Caco-2 (cell line): Measurements from ENCODE around the gene KRT5. TPM values are rescaled to one million over a fixed set of nuclear protein-coding genes. Genes with fewer than 3 reads are reported as not detected.
"Not testable (repeated sequence)": the region's sequence is repeated elsewhere in the genome, so short reads cannot be mapped to it uniquely, and the experiment has no call there.

Experiments used
- BruUV-seq: library from RNA; stranded (reverse); fragments of 400-500 nt; replicated peaks from 2 replicates; lab custom pipeline; 2021; lab: Mats Ljungman, UMichigan
- CTCF ChIA-PET: fragments of 300-600 bp; sonication (Branson Sonifier 250); formaldehyde crosslinking; loops from one replicate; lab custom pipeline; 2022; ENCODE audit warnings: antibody characterized with exemption; lab: Charles Lee
- POLR2A ChIA-PET: fragments of 300-600 bp; sonication (Branson Sonifier 250); formaldehyde crosslinking; loops from one replicate; lab custom pipeline; 2022; ENCODE audit warnings: antibody characterized with exemption; lab: Charles Lee
- DNase-seq, 2 experiments: peaks; one replicate each; pipeline versions ENCODE4 v3.0.0 to v3.0.0-alpha.2; 2020 to 2022
- H3K27me3 ChIP-seq: replicated peaks from 2 replicates; pipeline ENCODE4 v1.6.0; 2011; ENCODE audit warnings: low read length; ENCODE audit not compliant: control insufficient read depth, insufficient read depth
- H3K36me3 ChIP-seq: 2 replicates; pipeline ENCODE4 v1.5.1; 2011; ENCODE audit warnings: low read length; ENCODE audit not compliant: control insufficient read depth, insufficient read depth
- H3K4me1 ChIP-seq: fragments of 250-450 bp; sonication (Bioruptor Pico); 2 replicates; pipeline ENCODE4 v1.5.1; 2020; ENCODE audit warnings: mild to moderate bottlenecking
- H3K4me3 ChIP-seq: 2 replicates; pipeline ENCODE4 v1.5.1; 2011; ENCODE audit warnings: low read depth, mild to moderate bottlenecking, control low read depth, low read length
- H3K9me3 ChIP-seq: fragments of 250-450 bp; sonication (Bioruptor Pico); 2 replicates; pipeline ENCODE4 v1.5.1; 2020; ENCODE audit warnings: mild to moderate bottlenecking, moderate library complexity
- H3K27ac Mint-ChIP-seq: one replicate; pipeline ENCODE4 v1.8.0; 2022; ENCODE audit warnings: mixed read lengths; ENCODE audit not compliant: unreplicated experiment
- H3K27me3 Mint-ChIP-seq: one replicate; pipeline ENCODE4 v1.8.0; 2022; ENCODE audit warnings: mixed read lengths; ENCODE audit not compliant: insufficient read depth, unreplicated experiment
- H3K36me3 Mint-ChIP-seq: one replicate; pipeline ENCODE4 v1.8.0; 2022; ENCODE audit warnings: mild to moderate bottlenecking, mixed read lengths; ENCODE audit not compliant: insufficient read depth, unreplicated experiment
- H3K4me1 Mint-ChIP-seq: one replicate; pipeline ENCODE4 v1.8.0; 2022; ENCODE audit warnings: low read depth, mixed read lengths; ENCODE audit not compliant: unreplicated experiment
- H3K4me3 Mint-ChIP-seq: one replicate; pipeline ENCODE4 v1.8.0; 2022; ENCODE audit warnings: mild to moderate bottlenecking, moderate library complexity, mixed read lengths; ENCODE audit not compliant: unreplicated experiment
- H3K9me3 Mint-ChIP-seq: one replicate; pipeline ENCODE4 v1.8.0; 2022; ENCODE audit warnings: mixed read lengths; ENCODE audit not compliant: unreplicated experiment
- intact Hi-C: fragments of 100-400 bp; cut with micrococcal nuclease; formaldehyde crosslinking; loops from one replicate; pipeline ENCODE4 v1.10.0; 2022; ENCODE audit not compliant: unreplicated experiment
- total RNA-seq: library from RNA; stranded (reverse); gene quantifications from 2 replicates; pipeline ENCODE4 v1.2.3, GENCODE V29; 2022
- TF ChIP-seq, protein P1 (sequence below), 2 experiments: fragments of 200-600 bp in 1 of 2; IDR thresholded peaks; 1 replicate in 1 of 2; 2 replicates in 1 of 2; pipeline versions ENCODE4 v1.5.1 to v1.8.0; 2011 to 2022; ENCODE audit warnings: antibody characterized with exemption in 1 of 2, control low read depth in 1 of 2, inconsistent platforms in 1 of 2, low read depth in 1 of 2, low read length in 1 of 2, mild to moderate bottlenecking in 1 of 2, moderate library complexity in 1 of 2; ENCODE audit not compliant: insufficient read depth in 1 of 2, severe bottlenecking in 1 of 2, unreplicated experiment in 1 of 2

Gene KRT5
- total RNA-seq, 1 experiment from 2014 or later: 0.50 TPM

GRCh38 chr12:52501490-52501889 is 18.7 kb downstream of the KRT5 start:
- TF ChIP-seq, protein P1, sequence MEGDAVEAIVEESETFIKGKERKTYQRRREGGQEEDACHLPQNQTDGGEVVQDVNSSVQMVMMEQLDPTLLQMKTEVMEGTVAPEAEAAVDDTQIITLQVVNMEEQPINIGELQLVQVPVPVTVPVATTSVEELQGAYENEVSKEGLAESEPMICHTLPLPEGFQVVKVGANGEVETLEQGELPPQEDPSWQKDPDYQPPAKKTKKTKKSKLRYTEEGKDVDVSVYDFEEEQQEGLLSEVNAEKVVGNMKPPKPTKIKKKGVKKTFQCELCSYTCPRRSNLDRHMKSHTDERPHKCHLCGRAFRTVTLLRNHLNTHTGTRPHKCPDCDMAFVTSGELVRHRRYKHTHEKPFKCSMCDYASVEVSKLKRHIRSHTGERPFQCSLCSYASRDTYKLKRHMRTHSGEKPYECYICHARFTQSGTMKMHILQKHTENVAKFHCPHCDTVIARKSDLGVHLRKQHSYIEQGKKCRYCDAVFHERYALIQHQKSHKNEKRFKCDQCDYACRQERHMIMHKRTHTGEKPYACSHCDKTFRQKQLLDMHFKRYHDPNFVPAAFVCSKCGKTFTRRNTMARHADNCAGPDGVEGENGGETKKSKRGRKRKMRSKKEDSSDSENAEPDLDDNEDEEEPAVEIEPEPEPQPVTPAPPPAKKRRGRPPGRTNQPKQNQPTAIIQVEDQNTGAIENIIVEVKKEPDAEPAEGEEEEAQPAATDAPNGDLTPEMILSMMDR (IDR thresholded peaks at IDR 0.05; ENCODE audit: insufficient read depth in 1 of 2, low read depth in 1 of 2, low read length in 1 of 2, severe bottlenecking in 1 of 2, unreplicated experiment in 1 of 2): no peak
- H3K9me3 Mint-ChIP-seq: peaks cover 6% of the 10 kb centered on the region
- intact Hi-C loops: no loop called here
- Histone ChIP-seq H3K9me3 (no peaks in the 10 kb centered on the region), H3K4me1 (peaks cover 9% of the 10 kb centered on the region), H3K27me3 (no peaks in the 10 kb centered on the region), H3K4me3 (no peak overlapping the region), H3K36me3 (no peaks in the 10 kb centered on the region)
- no peaks in the 10 kb centered on the region for H3K36me3 Mint-ChIP-seq
- BruUV-seq: no TSS peak
- no peak for DNase-seq
- POLR2A ChIA-PET: no interaction called here
- H3K27ac Mint-ChIP-seq: no peak overlapping the region
- peaks cover 2% of the 10 kb centered on the region for H3K4me1 Mint-ChIP-seq
- CTCF ChIA-PET: no interaction called here
- no peak overlapping the region for H3K4me3 Mint-ChIP-seq
- H3K27me3 Mint-ChIP-seq: peaks cover 7% of the 10 kb centered on the region

DNA sequence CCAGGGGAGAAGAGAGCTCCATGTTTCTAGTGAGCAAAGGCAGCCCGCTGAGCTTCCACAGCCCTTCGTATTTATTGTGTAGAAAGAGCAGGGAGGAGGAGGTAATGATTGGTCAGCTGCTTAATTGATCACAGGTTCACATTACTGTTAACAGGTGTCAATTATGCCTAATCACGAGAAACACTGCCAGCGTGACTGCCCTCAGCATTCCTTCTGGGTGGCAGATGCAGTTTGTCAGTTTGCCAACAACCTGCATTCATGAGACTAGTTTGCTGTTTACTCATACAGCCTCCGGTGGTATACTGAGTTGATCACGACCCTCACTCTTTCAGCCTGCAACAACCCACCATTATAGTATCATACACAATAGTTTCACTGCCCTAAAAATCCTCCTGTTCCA is 19.6 kb downstream of the KRT5 start:
- H3K27me3 Mint-ChIP-seq, H3K27ac Mint-ChIP-seq, BruUV-seq, H3K4me1 Mint-ChIP-seq, H3K9me3 Mint-ChIP-seq, H3K36me3 ChIP-seq, intact Hi-C loops, H3K4me3 Mint-ChIP-seq, DNase-seq, H3K36me3 Mint-ChIP-seq, H3K4me3 ChIP-seq, H3K9me3 ChIP-seq, H3K27me3 ChIP-seq, CTCF ChIA-PET: not testable (repeated sequence)
- H3K4me1 ChIP-seq: peaks cover 13% of the 10 kb centered on the region
- POLR2A ChIA-PET: interaction anchor here (0.5 kb wide), 1 partner anchor 18 kb away, joined by 3 read pairs; no protein-coding TSS in a partner anchor

DNA sequence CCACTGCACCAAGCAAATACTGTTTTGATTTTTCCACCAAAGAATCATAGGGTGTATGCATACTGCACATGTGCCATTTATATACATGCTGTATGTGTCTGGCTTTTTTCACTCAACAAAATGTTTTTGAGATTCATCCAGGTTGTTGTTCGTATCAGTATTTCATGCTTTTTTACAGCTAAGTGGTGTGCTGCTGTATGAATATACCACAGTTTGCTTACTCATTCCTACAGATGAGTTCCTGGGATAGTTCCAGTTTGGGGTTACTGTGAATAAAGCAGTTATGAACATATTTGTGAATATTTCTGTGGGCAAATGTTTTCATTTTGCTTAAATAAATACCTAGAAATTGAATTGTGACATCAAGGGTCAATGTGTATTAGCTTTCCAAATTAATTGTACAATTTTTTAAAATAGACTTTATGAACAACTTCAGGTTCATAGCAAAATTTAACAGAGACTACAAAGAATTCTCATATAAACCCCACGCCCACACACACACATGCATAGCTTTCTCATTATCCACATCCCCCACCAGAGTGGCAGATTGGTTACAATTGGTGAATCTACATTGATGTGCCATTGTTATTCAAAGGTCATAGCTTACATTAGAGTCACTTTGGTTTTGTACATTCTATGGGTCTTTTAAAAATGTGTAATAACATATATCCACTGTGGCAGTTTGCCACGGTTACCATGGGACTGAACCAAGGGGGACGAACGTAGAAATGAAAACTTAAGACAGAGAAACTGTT is 20.2 kb downstream of the KRT5 start:
- no TSS peak for BruUV-seq
- H3K4me1 Mint-ChIP-seq: peaks cover 7% of the 10 kb centered on the region
- H3K9me3 Mint-ChIP-seq: peaks cover 6% of the 10 kb centered on the region
- H3K36me3 Mint-ChIP-seq: no peaks in the 10 kb centered on the region
- Histone ChIP-seq H3K36me3 (no peaks in the 10 kb centered on the region), H3K4me1 (peaks cover 13% of the 10 kb centered on the region), H3K27me3 (no peaks in the 10 kb centered on the region), H3K4me3 (no peak overlapping the region), H3K9me3 (no peaks in the 10 kb centered on the region)
- H3K4me3 Mint-ChIP-seq: no peak overlapping the region
- ChIA-PET POLR2A (no interaction called here), CTCF (no interaction called here)
- no peak for DNase-seq
- TF ChIP-seq, protein P1 (IDR thresholded peaks at IDR 0.05; ENCODE audit: insufficient read depth in 1 of 2, low read depth in 1 of 2, low read length in 1 of 2, severe bottlenecking in 1 of 2, unreplicated experiment in 1 of 2): no peak
- no peaks in the 10 kb centered on the region for H3K27me3 Mint-ChIP-seq
- no peak overlapping the region for H3K27ac Mint-ChIP-seq
- intact Hi-C loops: no loop called here
